ENCODE results near the gene HEBP2. TPM values are rescaled to one million over a fixed set of nuclear protein-coding genes. Genes with fewer than 3 reads are reported as not detected.

HEBP2 gene
- polyA plus RNA-seq, 3 donors: 39.4 to 67.3 (median 57.7) TPM

Other genes starting within 250 kb of the HEBP2 start
- gene ARFGEF3, start 242.3 kb upstream of the HEBP2 start, polyA plus RNA-seq (ENCODE audit: insufficient read length in 3 of 3): 1 to 10 TPM; 6.1 to 6.8 (median 6.7) TPM
- under 1 TPM in 2 of 3 donors, not detected in 1; 0.06 to 0.15 TPM for gene PBOV1, start 185.7 kb upstream of the HEBP2 start, polyA plus RNA-seq (ENCODE audit: insufficient read length in 3 of 3)
- not detected for gene SMIM28, start 26.3 kb upstream of the HEBP2 start, polyA plus RNA-seq (ENCODE audit: insufficient read length in 3 of 3)
- gene NHSL1, start 95.3 kb downstream of the HEBP2 start, polyA plus RNA-seq (ENCODE audit: insufficient read length in 3 of 3): 10 to 100 TPM; 11.3 to 17.3 (median 14.1) TPM

Data from renal cortex interstitium (tissue), 3 donors.